HG02970 (cell line): ENCODE results near the gene SMPD4.
"Not testable (repeated sequence)": the region's sequence is repeated elsewhere in the genome, so short reads cannot be mapped to it uniquely, and the experiment has no call there.

Source experiments
- ATAC-seq: cut with Tn5 transposase; IDR thresholded peaks from one replicate; pipeline ENCODE4 v1.9.1; 2021; ENCODE audit warnings: mild to moderate bottlenecking, moderate library complexity, moderate number of reproducible peaks; ENCODE audit not compliant: unreplicated experiment, low FRiP score

SMPD4 gene

DNA sequence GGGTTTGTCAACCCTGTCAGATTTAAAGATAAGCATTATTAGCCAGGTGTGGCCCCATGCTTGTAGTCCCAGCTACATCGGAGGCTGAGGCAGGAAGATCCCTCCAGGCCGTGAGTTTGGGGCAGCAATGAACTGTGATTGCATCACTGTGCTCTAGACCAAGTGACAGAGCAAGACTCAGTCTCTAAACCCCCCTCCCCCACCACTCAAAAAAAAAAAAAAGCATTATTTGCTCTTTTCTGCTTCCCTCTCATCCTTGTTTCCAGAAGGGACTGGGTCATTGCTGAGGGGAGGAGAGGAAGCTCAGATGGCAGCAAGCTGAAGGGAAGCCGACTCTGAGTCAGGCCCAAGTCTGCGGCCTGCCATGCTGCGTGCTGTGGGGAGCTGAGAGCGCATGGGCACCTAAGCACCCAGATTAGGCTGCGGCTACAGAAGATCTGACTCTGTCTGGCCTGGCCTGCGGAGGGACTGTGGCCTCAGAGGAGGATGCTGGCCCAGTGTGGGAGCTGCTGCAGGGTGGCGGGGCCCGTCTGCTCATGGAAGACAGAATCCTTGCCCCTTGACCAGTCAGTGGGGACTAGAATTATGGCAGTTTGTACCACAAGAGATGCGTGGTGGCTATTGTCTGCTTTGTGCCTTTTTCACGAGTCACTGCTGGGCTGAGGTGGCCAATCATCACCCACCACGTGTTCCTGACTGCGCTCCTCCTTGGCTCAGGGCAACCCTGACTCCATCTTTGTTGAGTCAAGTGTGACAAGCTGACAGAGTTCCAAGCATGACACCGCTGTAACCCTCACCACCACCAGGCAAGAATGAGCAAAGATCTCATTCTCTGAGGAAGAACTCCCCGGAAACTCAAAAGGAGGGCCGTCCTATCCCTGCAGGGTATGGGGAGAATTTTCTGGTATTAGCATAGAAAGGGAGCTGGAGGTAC, 6.7 kb upstream of the SMPD4 start:
- not testable (repeated sequence) for ATAC-seq

DNA sequence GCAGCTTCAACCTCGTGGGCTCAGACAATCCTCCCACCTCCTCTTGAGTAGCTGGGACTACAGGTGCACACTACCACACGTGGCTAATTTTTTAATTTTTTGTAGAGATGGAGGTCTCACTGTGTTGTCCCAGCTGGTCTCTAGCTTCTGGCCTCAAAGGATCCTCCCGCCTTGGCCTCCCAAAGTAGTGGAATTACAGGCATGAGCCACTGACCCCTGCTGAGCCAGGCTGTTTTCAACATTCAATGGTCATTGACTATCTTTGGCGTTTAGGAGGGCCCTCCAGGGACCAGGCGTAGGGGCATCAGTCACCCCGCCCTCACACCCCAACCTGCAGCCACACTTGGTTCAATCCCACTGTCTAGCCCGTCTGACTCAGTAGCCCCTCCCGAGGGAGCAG, 5.9 kb upstream of the SMPD4 start:
- ATAC-seq: no peak

GRCh38 chr2:130186391-130186790, 5.0 kb upstream of the SMPD4 start:
- ATAC-seq: no peak

- no peak for ATAC-seq
These were observed 4.5 kb upstream of the SMPD4 start for GRCh38 chr2:130185896-130186295.

GRCh38 chr2:130185436-130185835, 4.0 kb upstream of the SMPD4 start:
- ATAC-seq: no peak

DNA sequence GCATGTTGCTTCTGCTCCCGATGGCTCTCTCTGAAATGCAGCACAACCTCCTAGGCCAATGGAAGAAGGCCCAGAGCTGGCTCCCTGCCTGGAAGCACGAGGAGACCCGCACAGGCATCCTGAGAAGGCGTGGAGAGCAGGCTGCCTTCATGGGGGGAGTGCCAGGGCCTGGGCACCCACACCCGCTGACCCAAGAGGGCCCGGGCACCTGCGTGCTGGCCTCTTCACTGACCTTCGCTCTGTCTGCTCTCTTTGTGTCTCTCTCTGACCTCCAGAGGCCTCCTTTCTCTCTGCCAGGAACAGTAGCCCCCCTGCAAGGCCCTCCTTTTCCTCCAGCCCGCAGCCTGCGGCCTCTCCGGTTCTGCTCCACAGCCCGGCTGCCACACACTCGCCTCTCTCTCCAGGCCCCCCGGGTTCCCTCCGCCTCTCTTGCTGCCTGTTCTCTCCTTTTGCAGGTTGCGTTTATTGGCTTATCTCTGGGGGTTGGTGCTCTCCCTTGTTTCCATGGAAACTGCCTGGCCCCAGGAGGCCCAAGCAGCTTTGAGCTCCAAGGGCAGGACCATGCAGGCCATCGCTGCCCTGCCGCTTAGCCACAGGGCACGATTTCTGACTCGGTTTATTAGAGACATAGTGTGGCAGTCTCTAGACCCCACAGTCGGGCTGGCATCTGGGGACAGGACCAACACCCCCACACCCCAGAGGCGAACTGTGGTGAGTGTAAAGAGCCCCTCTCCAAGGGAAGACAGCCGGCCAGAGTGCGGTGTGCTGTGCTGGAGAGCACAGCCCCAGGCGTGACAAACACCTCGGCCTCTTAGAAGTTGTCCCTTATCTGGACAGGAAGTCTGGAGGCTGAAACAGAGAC, 2.3 kb upstream of the SMPD4 start:
- ATAC-seq: no peak

DNA sequence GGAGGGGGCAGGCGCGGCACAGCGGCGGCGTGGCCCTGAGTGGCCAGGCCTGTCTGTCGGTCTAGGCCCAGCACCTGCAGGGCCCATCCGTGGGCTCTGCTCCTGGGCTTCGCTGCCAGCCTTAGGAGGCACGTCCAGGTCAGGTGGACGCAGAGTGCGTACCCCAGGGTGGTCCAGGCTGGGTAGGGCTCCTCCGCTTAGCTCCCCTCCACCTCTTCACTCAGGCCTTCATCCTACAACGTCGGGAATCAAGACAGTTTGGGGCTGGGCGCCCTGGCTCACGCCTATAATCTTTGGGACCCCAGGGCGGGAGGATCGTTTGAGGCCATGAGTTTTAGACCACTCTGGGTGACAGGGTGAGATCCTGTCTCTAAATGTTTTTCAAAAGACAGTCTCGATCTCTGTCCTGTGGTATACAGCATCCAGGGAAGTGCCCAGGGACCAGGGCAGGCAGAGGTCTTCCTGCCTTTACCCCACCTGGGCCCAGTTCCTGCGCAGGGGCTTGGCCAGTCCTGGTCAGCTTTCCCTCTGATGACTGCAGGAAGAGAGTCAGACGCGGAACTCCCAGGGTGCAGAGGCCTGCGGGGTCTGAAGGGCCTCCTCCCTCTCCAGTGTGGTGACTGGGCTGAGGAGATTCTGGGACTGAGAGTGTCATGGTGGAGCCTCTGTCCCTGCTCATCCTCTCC, 1.6 kb upstream of the SMPD4 start:
- peak; percentile 3 for ATAC-seq

- peak; percentile 77 for ATAC-seq
These were observed 679 bp upstream of the SMPD4 start, which contains the start of gene MZT2B for GRCh38 chr2:130181880-130182682. Gene MZT2B, plus strand, starts transcription at chr2:130182262. Its CDS starts 21 bp downstream, at chr2:130182283.

DNA sequence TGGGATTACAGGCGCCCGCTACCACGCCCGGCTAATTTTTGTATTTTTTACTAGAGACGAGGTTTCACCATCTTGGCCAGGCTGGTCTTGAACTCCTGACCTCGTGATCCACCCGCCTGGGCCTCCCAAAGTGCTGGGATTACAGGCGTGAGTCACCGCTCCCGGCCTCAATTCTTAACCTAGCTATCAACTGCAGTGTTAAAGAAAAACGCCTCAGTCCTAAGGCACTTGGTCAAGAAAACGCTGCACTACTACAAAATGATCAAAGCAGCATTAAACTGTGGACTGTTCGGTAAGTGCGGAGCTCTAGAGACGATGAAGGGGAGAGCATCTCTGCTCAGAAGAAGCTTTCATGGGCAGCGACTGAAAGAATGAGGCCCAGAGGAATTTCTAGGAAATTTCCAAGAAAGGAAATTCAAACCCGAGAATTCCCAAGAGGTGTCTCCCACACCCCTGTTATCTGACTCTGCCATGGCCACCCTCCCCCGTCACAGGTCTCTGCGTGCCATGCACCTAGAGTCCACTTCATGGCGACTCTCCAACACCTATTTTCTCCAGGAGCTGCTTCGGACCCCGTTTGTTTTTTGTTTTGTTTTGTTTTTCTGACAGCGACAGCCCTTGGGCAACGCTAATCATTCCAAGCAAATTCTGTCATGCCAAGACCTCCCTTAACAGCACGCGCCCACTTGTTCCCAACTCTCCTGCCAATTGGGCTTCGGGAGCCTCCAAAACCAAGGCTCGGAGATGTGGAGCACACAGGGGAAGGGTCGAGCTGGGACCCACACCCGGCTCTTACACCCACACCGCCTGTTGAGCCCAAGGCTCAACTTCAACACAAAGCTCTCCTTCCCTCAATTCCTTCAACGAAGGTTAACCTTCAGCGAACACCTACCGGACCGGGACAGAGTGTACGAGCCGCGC, 738 bp downstream of the SMPD4 start:
- not testable (repeated sequence) for ATAC-seq

DNA sequence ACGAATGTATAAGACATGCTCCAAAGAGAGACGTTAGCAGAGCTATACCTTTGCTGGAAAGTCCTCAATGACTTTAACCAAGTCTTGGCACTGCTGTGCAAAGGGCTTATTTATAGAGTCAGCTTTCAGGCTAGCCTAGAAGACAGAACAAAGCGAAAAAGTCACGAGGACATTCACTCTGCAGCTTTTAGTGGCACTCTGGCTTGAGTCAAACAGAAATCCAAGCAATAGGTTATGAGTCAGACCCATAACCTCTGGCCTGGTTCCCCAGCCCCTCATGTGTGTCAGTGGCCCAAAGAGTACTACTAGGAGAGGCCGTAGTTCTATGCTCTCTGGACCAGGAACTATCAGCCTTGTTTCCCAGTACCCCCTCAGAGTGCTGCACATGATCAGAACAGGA, 6.5 kb downstream of the SMPD4 start:
- not testable (repeated sequence) for ATAC-seq

DNA sequence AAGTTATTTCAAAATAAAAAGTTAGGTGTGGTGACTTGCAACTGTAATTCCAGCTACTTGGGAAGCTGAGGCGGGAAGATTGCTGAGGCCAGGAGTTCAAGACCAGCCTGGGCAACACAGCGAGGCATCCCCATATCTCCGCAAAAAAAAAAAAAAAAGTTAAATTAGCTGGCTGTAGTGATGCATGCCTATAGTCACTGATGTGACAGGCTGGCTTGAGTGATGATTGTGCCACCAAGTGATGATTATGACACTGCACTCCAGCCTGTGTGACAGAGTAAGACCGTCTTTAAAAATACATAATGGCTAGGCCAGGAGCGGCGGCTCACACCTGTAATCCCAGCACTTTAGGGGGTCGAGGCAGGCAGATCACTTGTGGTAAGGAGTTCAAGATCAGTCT, 11.5 kb downstream of the SMPD4 start:
- no peak for ATAC-seq

DNA sequence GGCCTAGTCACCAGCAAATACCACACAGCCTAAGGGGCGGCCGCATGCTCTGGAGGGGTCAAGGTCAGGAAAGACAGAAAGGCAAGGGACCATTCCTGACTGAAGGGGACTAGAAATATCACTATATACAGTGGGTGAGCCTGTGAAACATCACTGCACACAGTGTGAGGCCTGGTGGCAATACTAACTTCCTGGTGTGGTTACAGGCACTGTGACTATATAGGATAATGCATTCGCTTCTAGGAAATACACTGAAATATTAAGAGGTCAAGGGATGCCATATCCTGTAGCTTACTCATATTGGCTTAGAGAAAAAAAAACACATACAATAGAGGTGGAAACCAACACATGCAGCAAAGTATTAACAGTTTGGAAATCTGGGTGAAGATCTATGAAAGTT, 12.2 kb downstream of the SMPD4 start:
- not testable (repeated sequence) for ATAC-seq

GRCh38 chr2:130166611-130167010, 14.8 kb downstream of the SMPD4 start:
- ATAC-seq: not testable (repeated sequence)

DNA sequence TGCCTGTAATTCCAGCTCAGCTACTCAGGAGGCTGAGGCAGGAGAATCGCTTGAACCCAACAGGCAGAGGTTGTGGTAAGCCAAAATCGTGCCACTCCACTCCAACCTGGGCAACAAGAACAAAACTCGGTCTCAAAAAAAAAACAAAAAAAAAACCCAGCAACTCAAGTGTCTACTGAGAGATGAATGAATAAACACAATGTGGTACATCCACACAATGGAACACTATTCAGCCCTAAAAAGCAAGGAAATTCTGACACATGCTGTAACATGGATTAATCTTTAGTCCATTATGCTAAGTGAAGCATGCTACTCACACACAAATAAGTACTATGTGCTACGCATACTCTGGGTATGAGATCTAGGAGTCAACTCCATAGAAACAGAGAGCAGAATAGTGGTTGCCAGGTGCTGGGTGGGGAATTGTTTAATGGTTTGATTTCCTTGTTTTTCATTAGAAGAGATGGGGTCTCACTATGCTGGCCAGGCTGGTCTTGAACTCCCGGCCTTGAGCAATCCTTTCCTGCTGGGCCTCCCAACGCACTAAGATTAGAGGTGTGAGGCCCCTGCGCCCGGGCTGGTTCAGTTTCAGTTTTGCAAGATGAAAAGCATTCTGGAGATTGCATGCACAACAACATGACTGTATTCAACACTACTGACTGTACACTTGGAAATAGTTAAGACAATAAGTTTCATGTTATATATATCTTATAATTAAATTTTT, 15.9 kb downstream of the SMPD4 start:
- no peak for ATAC-seq

GRCh38 chr2:130162968-130163367, 18.4 kb downstream of the SMPD4 start:
- ATAC-seq: no peak

- ATAC-seq: not testable (repeated sequence)
These were observed 18.9 kb downstream of the SMPD4 start for GRCh38 chr2:130162486-130162885.

GRCh38 chr2:130160838-130161705, 20.3 kb downstream of the SMPD4 start:
- ATAC-seq: not testable (repeated sequence)
